ENCODE data around the gene CDKN2AIPNL.

CDKN2AIPNL gene

DNA sequence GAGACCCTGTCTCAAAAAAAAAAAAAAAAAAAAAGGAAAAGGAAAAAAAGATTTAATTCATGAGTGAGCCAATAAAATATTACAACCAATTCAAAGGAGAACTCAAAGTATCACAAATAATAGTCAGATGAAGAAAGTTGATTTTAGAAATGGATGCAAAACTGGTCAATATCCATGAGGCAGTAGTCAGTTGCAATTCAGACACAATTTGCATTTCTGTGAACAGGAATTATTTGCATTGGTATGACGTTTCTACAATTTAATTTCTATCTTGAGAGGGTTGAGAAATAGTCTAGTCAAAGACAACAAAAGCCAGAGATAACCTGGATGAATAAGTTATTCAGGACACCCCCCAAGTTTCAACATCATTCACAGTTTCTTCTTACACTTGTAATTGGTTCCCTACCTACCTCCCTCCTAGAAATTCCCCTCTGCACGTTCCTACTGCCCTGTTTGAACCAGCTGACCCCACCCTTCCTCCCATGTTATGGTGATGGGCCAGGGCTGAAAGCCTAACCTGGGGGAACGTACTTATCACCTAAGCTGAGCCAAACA is 28.6 kb upstream of the CDKN2AIPNL start:
- Histone ChIP-seq H3K4me1 (ENCODE audit: control insufficient read depth, insufficient read depth, low read length) (no peaks in the 10 kb centered on the region), H3K9me3 (ENCODE audit: control insufficient read depth, insufficient read depth, low read depth, low read length) (no peaks in the 10 kb centered on the region), H3K27ac (ENCODE audit: extremely low read depth, low read depth, low read length) (no peak overlapping the region), H3K36me3 (ENCODE audit: control insufficient read depth in 2 of 2, insufficient read depth in 1 of 2, low read length in 2 of 2) (no peaks in the 10 kb centered on the region), H3K4me3 (ENCODE audit: low read depth, low read length) (no peak overlapping the region)
- ChIA-PET CTCF (interaction anchor here (0.6 kb wide), 2 partner anchors 25 to 136 kb away, joined by 3 read pairs; no protein-coding TSS in a partner anchor), POLR2A (interaction anchor here (0.6 kb wide), 1 partner anchor 15 kb away, joined by 5 read pairs; no protein-coding TSS in a partner anchor)
- TF ChIP-seq ZFP69B (tag by site-specific recombination; IDR thresholded peaks at IDR 0.05) (no peak), HOXA7 (CRISPR knock-in tag; IDR thresholded peaks at IDR 0.05; ENCODE audit: borderline replicate concordance) (no peak), GLI4 (tag by site-specific recombination; IDR thresholded peaks at IDR 0.05) (no peak), ZXDB (tag by site-specific recombination; IDR thresholded peaks at IDR 0.05) (no peak), HOXC10 (CRISPR knock-in tag; IDR thresholded peaks at IDR 0.05) (no peak), ZNF16 (tag by site-specific recombination; IDR thresholded peaks at IDR 0.05; ENCODE audit: low read depth) (no peak), ZNF571 (tag by site-specific recombination; IDR thresholded peaks at IDR 0.05) (no peak), ZNF155 (tag by site-specific recombination; IDR thresholded peaks at IDR 0.05) (no peak), KLF10 (tag by site-specific recombination; IDR thresholded peaks at IDR 0.05) (no peak), ZNF324 (tag by site-specific recombination; IDR thresholded peaks at IDR 0.05) (no peak), ZNF514 (tag by site-specific recombination; IDR thresholded peaks at IDR 0.05) (no peak), RBAK (tag by site-specific recombination; IDR thresholded peaks at IDR 0.05) (no peak), ZNF112 (tag by site-specific recombination; IDR thresholded peaks at IDR 0.05) (no peak), MZF1 (tag by site-specific recombination; IDR thresholded peaks at IDR 0.05; ENCODE audit: borderline replicate concordance) (no peak), GLI2 (tag by site-specific recombination; IDR thresholded peaks at IDR 0.05; ENCODE audit: borderline replicate concordance, low read depth) (no peak), ZNF398 (tag by site-specific recombination; IDR thresholded peaks at IDR 0.05) (no peak), ZNF311 (tag by site-specific recombination; IDR thresholded peaks at IDR 0.05; ENCODE audit: borderline replicate concordance) (no peak)

DNA sequence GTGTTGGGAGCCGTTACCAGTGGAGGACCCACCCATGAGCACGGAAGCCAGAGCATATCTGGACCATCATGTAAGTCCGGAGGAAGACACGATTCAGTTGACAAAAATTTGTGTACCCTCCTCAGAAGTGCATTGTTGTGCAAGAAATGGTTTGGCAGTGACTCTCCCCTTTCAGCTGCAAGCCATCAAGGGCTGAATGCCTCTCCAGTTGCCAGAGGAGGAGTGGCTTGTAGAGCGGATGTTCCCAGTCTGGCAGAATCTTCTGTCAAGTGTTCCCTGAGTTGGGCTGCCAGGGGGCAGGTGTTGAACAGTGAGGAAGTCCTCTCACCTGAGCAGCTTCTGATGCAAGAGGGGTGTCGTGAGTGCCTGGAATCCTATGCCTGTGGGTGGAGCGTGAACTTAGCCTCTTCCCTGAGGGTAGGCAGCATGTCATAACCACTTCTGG is 27.6 kb upstream of the CDKN2AIPNL start:
- no peak overlapping the region for H3K27ac ChIP-seq (ENCODE audit: extremely low read depth, low read depth, low read length)
- CTCF ChIA-PET: interaction anchor here (0.6 kb wide), 1 partner anchor 22 kb away, joined by 3 read pairs; no protein-coding TSS in a partner anchor
- POLR2A ChIA-PET: interaction anchor here (0.6 kb wide), 1 partner anchor 16 kb away, joined by 5 read pairs; no protein-coding TSS in a partner anchor
- no peaks in the 10 kb centered on the region for H3K36me3 ChIP-seq (ENCODE audit: control insufficient read depth in 2 of 2, insufficient read depth in 1 of 2, low read length in 2 of 2)
- TF ChIP-seq ZNF214 (tag by site-specific recombination; IDR thresholded peaks at IDR 0.05; ENCODE audit: borderline replicate concordance): no peak
- TF ChIP-seq, protein P1, sequence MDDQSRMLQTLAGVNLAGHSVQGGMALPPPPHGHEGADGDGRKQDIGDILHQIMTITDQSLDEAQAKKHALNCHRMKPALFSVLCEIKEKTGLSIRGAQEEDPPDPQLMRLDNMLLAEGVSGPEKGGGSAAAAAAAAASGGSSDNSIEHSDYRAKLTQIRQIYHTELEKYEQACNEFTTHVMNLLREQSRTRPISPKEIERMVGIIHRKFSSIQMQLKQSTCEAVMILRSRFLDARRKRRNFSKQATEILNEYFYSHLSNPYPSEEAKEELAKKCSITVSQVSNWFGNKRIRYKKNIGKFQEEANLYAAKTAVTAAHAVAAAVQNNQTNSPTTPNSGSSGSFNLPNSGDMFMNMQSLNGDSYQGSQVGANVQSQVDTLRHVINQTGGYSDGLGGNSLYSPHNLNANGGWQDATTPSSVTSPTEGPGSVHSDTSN (CRISPR knock-in tag; IDR thresholded peaks at IDR 0.05): no peak
- TF ChIP-seq ZNF174 (tag by site-specific recombination; IDR thresholded peaks at IDR 0.05): no peak
- TF ChIP-seq, protein P2, sequence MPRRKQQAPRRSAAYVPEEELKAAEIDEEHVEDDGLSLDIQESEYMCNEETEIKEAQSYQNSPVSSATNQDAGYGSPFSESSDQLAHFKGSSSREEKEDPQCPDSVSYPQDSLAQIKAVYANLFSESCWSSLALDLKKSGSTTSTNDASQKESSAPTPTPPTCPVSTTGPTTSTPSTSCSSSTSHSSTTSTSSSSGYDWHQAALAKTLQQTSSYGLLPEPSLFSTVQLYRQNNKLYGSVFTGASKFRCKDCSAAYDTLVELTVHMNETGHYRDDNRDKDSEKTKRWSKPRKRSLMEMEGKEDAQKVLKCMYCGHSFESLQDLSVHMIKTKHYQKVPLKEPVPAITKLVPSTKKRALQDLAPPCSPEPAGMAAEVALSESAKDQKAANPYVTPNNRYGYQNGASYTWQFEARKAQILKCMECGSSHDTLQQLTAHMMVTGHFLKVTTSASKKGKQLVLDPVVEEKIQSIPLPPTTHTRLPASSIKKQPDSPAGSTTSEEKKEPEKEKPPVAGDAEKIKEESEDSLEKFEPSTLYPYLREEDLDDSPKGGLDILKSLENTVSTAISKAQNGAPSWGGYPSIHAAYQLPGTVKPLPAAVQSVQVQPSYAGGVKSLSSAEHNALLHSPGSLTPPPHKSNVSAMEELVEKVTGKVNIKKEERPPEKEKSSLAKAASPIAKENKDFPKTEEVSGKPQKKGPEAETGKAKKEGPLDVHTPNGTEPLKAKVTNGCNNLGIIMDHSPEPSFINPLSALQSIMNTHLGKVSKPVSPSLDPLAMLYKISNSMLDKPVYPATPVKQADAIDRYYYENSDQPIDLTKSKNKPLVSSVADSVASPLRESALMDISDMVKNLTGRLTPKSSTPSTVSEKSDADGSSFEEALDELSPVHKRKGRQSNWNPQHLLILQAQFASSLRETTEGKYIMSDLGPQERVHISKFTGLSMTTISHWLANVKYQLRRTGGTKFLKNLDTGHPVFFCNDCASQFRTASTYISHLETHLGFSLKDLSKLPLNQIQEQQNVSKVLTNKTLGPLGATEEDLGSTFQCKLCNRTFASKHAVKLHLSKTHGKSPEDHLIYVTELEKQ (tag by site-specific recombination; IDR thresholded peaks at IDR 0.05; ENCODE audit: borderline replicate concordance): no peak
- H3K4me3 ChIP-seq (ENCODE audit: low read depth, low read length): no peak overlapping the region
- no peaks in the 10 kb centered on the region for H3K4me1 ChIP-seq (ENCODE audit: control insufficient read depth, insufficient read depth, low read length)
- no peaks in the 10 kb centered on the region for H3K9me3 ChIP-seq (ENCODE audit: control insufficient read depth, insufficient read depth, low read depth, low read length)

Data from HEK293 (cell line).